Tibial artery (tissue), 4 donors: ENCODE measurements around the gene ITGB3BP.

Source experiments
- DNase-seq, 2 donors: peaks; one replicate each; pipeline ENCODE4 v3.0.0-alpha.2; 2019
- H3K27ac ChIP-seq, 2 donors: fragments of 200-600 bp; sonication (generic) in 1 of 2; 1 replicate in 1 of 2; 2 replicates in 1 of 2; pipeline ENCODE4 v1.5.1; 2018 to 2019; ENCODE audit warnings: mild to moderate bottlenecking in 1 of 2
- H3K27me3 ChIP-seq, 2 donors: fragments of 200-600 bp; sonication (generic) in 1 of 2; one replicate each; pipeline versions ENCODE4 v1.5.1 to v1.6.0; 2016 to 2019
- H3K36me3 ChIP-seq, 3 donors: fragments of 200-600 bp; sonication (generic) in 2 of 3; one replicate each; pipeline ENCODE4 v1.5.1; 2016 to 2019; ENCODE audit warnings: mild to moderate bottlenecking in 2 of 3
- H3K4me1 ChIP-seq, 4 donors: fragments of 200-600 bp; sonication (generic) in 2 of 4; 1 replicate in 3 of 4; 2 replicates in 1 of 4; pipeline ENCODE4 v1.5.1; 2016 to 2019
- H3K4me3 ChIP-seq, 2 donors: fragments of 200-600 bp; sonication (generic) in 1 of 2; 1 replicate in 1 of 2; 2 replicates in 1 of 2; pipeline ENCODE4 v1.5.1; 2018 to 2019; ENCODE audit warnings: mild to moderate bottlenecking in 2 of 2
- H3K9me3 ChIP-seq, 3 donors: fragments of 200-600 bp; sonication (generic) in 1 of 3; one replicate each; pipeline ENCODE4 v1.5.1; 2016 to 2019
- intact Hi-C: fragments of 100-400 bp; cut with DNase I; formaldehyde crosslinking; loops from one replicate; pipeline ENCODE4 v1.15.0; 2023; ENCODE audit warnings: low total_unique reads
- TF ChIP-seq, protein P1 (sequence below), 2 experiments: fragments of 200-600 bp in 1 of 2; fragments of 450-650 bp in 1 of 2; IDR thresholded peaks; one replicate each; pipeline ENCODE4 v1.5.1; 2017 to 2019; ENCODE audit warnings: antibody characterized with exemption in 2 of 2, mild to moderate bottlenecking in 1 of 2, moderate library complexity in 1 of 2

Gene ITGB3BP

DNA sequence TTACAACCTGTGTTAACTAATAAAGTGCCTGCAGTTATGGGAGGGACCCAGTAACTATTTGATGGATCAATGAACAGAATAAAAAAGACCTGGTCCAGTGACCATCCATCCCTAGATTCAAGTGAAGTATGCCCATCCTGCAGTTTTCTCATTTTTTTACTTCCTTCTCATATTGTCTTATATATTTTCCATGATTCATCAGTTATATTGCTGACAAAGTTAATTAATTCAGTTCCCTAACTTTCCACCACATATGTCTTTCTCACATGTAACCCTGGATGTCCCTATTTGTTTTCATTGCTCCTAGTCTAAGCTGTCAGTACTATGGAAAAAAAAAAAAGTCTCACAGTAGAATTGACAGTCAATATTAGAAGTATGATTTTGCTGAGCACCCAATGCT lies 64.3 kb downstream of the ITGB3BP start:
- no peaks in the 10 kb centered on the region for H3K27me3 ChIP-seq
- intact Hi-C loops, result no loop called here
- no peak overlapping the region for H3K27ac ChIP-seq

DNA sequence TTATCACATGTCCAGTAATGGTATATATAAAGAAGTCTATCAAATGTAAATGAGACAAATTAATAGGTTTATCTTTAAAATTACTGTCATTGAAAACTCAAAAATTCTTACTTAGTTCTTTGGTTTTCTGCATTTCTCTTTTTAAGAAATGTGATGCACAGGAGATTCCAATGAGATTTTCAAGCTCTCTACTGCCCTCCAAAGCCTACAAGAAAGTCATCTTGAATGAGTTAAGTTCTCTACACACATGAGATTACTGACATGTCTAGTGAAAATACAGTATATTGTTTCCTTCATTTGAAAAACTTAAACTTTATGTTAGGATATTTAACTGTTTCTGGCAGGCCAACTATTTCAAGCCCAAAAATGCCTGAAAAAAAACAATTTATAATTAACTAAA lies 68.8 kb downstream of the ITGB3BP start:
- Histone ChIP-seq H3K4me1 (no peaks in the 10 kb centered on the region), H3K27ac (no peak overlapping the region), H3K36me3 (no peaks in the 10 kb centered on the region), H3K27me3 (no peaks in the 10 kb centered on the region), H3K9me3 (no peaks in the 10 kb centered on the region), H3K4me3 (no peak overlapping the region)
- DNase-seq, result no peak
- intact Hi-C loops, result no loop called here
- TF ChIP-seq, protein P1, sequence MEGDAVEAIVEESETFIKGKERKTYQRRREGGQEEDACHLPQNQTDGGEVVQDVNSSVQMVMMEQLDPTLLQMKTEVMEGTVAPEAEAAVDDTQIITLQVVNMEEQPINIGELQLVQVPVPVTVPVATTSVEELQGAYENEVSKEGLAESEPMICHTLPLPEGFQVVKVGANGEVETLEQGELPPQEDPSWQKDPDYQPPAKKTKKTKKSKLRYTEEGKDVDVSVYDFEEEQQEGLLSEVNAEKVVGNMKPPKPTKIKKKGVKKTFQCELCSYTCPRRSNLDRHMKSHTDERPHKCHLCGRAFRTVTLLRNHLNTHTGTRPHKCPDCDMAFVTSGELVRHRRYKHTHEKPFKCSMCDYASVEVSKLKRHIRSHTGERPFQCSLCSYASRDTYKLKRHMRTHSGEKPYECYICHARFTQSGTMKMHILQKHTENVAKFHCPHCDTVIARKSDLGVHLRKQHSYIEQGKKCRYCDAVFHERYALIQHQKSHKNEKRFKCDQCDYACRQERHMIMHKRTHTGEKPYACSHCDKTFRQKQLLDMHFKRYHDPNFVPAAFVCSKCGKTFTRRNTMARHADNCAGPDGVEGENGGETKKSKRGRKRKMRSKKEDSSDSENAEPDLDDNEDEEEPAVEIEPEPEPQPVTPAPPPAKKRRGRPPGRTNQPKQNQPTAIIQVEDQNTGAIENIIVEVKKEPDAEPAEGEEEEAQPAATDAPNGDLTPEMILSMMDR (IDR thresholded peaks at IDR 0.05), result no peak

More for the DNA sequence above, 64.3 kb downstream of the ITGB3BP start:
- no peak for DNase-seq
- Histone ChIP-seq H3K4me3 (no peak overlapping the region), H3K9me3 (peaks cover 0 to 9% (median 8%) of the 10 kb centered on the region in 3 donors), H3K4me1 (no peaks in the 10 kb centered on the region), H3K36me3 (peaks cover 0 to 9% (median 7%) of the 10 kb centered on the region in 3 donors)
- TF ChIP-seq, protein P1 (IDR thresholded peaks at IDR 0.05), result no peak

DNA sequence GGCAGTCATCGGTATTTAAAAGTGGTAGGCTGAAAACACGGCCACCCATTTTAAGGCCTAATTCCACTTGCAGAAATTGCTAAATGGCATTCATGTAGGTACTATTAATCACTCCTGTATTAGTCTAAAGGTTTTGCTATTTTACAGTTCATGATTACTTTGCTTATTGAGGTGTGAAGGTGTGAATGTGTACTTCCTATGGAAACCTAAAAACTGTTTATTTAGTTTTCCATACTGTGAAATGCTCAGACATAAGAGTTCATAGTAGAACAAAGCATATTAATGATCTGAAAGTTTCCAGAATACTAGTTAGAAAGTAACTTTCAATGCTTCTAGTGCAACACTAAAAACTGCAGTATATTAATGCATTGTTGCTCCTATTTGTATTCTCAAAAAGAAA lies 69.8 kb downstream of the ITGB3BP start:
- Histone ChIP-seq H3K27me3 (no peaks in the 10 kb centered on the region), H3K36me3 (no peaks in the 10 kb centered on the region), H3K4me3 (no peak overlapping the region), H3K9me3 (no peaks in the 10 kb centered on the region), H3K4me1 (no peaks in the 10 kb centered on the region), H3K27ac (no peak overlapping the region)
- intact Hi-C loops, result no loop called here
- TF ChIP-seq, protein P1 (IDR thresholded peaks at IDR 0.05), result no peak
- DNase-seq, result no peak

DNA sequence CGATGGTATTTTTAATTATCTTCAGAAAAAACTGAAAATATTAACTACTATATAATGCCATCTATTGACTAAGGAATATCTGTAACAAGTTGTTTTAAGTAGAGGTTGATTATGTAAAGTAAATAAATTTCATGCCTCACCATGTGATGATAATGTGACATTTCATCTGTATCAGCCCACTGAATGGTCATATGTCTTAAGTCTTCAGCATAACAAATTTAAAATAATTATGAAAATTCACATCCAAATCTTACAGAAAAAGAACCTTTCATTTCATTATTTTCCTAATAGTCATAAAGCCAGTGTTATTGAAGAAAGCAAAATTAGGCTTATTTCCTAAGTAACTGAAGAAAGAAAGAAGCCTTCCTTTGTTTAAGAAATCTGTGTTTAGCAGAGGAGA lies 72.6 kb downstream of the ITGB3BP start:
- H3K27ac ChIP-seq, result no peak overlapping the region
- DNase-seq, result no peak
- H3K9me3 ChIP-seq, result no peaks in the 10 kb centered on the region
- no peaks in the 10 kb centered on the region for H3K36me3 ChIP-seq
- no peak overlapping the region for H3K4me3 ChIP-seq
- TF ChIP-seq, protein P1 (IDR thresholded peaks at IDR 0.05), result no peak
- H3K4me1 ChIP-seq, result no peaks in the 10 kb centered on the region
- intact Hi-C loops, result no loop called here
- H3K27me3 ChIP-seq, result no peaks in the 10 kb centered on the region

DNA sequence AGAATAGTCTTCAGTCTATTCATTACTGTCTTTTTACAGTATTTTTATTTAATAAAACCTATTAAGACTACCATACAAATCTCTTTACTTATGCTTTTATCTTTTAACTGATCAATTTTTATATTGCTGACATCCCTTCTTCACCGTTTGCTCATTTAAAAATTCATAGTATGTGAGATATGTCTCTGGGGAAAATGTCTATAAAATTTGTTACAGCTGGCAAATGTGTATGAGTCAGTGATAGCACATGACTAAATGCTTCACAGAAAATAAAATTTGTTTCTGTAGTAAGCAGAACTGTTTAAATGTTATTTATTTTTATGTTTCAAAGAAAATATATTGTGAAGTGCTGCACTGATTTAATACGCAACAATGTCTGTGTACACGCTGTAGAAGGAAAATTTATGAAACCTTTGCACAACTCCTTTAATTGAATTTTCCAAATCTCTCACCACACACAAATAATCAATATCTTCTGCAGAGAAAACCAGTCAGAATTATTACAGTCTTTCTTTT lies 74.2 kb downstream of the ITGB3BP start:
- TF ChIP-seq, protein P1 (IDR thresholded peaks at IDR 0.05), result no peak
- H3K4me3 ChIP-seq, result no peak overlapping the region
- H3K9me3 ChIP-seq, result no peaks in the 10 kb centered on the region
- no peaks in the 10 kb centered on the region for H3K27me3 ChIP-seq
- DNase-seq, result no peak
- intact Hi-C loops, result no loop called here
- H3K36me3 ChIP-seq, result no peaks in the 10 kb centered on the region
- H3K27ac ChIP-seq, result no peak overlapping the region
- H3K4me1 ChIP-seq, result no peaks in the 10 kb centered on the region

DNA sequence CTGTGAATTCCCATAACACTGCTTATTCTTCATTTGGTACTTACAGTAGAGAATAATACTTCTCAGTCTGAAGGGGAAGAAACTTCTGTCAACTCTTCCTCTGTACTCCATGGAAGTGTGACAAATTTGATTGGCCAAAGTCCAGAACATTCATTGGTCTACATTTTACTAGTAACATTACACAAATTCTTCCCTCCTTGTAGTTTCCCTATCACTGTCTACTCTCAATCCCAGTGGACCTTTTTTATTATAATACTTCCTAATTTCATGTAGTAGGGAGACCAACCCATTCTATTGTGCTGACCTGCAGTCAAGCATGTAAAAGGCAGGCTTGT lies 80.9 kb downstream of the ITGB3BP start:
- Histone ChIP-seq H3K27me3 (no peaks in the 10 kb centered on the region), H3K4me1 (no peaks in the 10 kb centered on the region), H3K4me3 (no peak overlapping the region), H3K36me3 (no peaks in the 10 kb centered on the region), H3K27ac (no peak overlapping the region), H3K9me3 (no peaks in the 10 kb centered on the region)
- TF ChIP-seq, protein P1 (IDR thresholded peaks at IDR 0.05), result no peak
- intact Hi-C loops, result no loop called here
- no peak for DNase-seq
